Thymus (tissue), 11 donors: ENCODE measurements around the gene FOS. TPM values are rescaled to one million over a fixed set of nuclear protein-coding genes. Genes with fewer than 3 reads are reported as not detected.

Experiments used
- DNase-seq, 9 donors: peaks; one replicate each; pipeline ENCODE4 v3.0.0-alpha.2; 2013; ENCODE audit warnings: low spot score in 9 of 9, low read depth in 6 of 9, missing footprints in 1 of 9
- H3K27ac ChIP-seq, 2 donors: one replicate each; pipeline ENCODE4 v1.5.1; 2013; ENCODE audit warnings: control low read depth in 1 of 2, low read depth in 1 of 2, low read length in 1 of 2, mild to moderate bottlenecking in 1 of 2, moderate library complexity in 1 of 2
- H3K27me3 ChIP-seq, 2 donors: one replicate each; pipeline ENCODE4 v1.5.1; 2013; ENCODE audit warnings: low read length in 1 of 2; ENCODE audit not compliant: control insufficient read depth in 2 of 2, insufficient read depth in 1 of 2
- H3K36me3 ChIP-seq, 2 donors: one replicate each; pipeline ENCODE4 v1.5.1; 2013; ENCODE audit warnings: low read length in 1 of 2, mild to moderate bottlenecking in 1 of 2, moderate library complexity in 1 of 2; ENCODE audit not compliant: control insufficient read depth in 2 of 2, insufficient read depth in 2 of 2
- H3K4me1 ChIP-seq, 2 donors: one replicate each; pipeline ENCODE4 v1.5.1; 2013; ENCODE audit warnings: low read length in 2 of 2; ENCODE audit not compliant: control insufficient read depth in 2 of 2, insufficient read depth in 2 of 2
- H3K4me3 ChIP-seq, 2 donors: one replicate each; pipeline ENCODE4 v1.5.1; 2013; ENCODE audit warnings: low read length in 2 of 2, control low read depth in 1 of 2, mild to moderate bottlenecking in 1 of 2
- H3K9me3 ChIP-seq, 2 donors: one replicate each; pipeline ENCODE4 v1.5.1; 2013; ENCODE audit warnings: low read length in 1 of 2, mild to moderate bottlenecking in 1 of 2; ENCODE audit not compliant: control insufficient read depth in 2 of 2, insufficient read depth in 1 of 2
- WGBS: extraction: QIAGEN DNeasy Blood & Tissue Kit; methylation state at CpG from one replicate; pipeline ENCODE4 v1.1.7; 2013; 5-methylcytosine and 5-hydroxymethylcytosine counted together
- polyA plus RNA-seq: library from polyadenylated mRNA; stranded (reverse); fragments of 200-250 nt; gene quantifications from one replicate; pipeline ENCODE4 v1.2.3, GENCODE V29; 2013
- total RNA-seq: library from RNA; stranded (reverse); fragments of 120-200 nt; gene quantifications from one replicate; pipeline ENCODE4 v1.2.4, GENCODE V29; 2013
- donor health status: healthy.

FOS gene
- total and polyA plus RNA-seq, 2 donors: 143 to 253 TPM

DNA sequence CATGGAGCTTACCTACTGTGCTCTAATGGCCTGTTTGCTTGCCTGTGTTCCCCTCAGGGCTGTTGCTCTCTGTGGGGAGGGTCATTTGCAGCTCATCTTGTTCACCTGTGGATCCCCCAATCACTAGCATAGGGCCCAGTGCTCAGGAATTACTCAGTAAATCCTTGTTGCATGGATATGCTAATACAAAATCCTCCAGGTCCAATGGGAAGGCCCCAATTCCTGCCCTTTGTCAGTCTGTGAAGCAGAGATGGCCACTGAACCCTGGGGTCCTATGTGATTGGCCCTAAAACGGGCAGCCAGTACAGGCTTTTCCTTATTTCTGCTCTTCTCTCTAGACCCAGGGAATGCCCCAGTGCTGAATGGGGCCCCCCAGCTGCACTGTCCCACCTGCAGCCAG, 44.1 kb downstream of the FOS start:
- WGBS: 93% methylated on average over 1 of the region's 1 CpG
- Histone ChIP-seq H3K9me3 (no peaks in the 10 kb centered on the region), H3K36me3 (no peaks in the 10 kb centered on the region), H3K27ac (no peak overlapping the region), H3K4me1 (peaks cover 0 to 8% of the 10 kb centered on the region in 2 donors), H3K27me3 (peaks cover 0 to 3% of the 10 kb centered on the region in 2 donors), H3K4me3 (no peak overlapping the region)
- DNase-seq: no peak

DNA sequence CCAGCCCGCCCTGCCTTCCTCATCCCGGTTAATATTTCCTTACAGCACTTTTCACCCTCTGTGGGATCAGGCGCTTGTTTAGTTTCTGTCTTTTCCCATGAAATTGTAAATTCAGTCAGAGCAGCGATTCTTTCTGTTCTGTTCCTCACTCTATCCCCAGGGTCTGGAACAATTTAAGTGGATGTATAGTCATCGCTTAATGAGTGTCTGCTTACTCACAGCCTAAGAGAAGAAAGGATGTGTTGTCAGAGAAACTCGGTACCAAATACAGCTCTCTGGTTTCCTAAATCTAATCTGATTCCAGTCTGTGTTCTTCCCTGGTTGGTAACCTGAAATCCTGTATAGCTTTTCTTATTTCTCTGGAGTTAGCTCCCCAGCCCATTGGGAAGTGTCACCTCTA, 44.9 kb downstream of the FOS start:
- Histone ChIP-seq H3K27me3 (peaks cover 0 to 3% of the 10 kb centered on the region in 2 donors), H3K36me3 (no peaks in the 10 kb centered on the region), H3K4me3 (no peak overlapping the region), H3K4me1 (peaks cover 0 to 8% of the 10 kb centered on the region in 2 donors), H3K9me3 (peaks cover 0 to 2% of the 10 kb centered on the region in 2 donors), H3K27ac (no peak overlapping the region)
- DNase-seq: no peak
- WGBS: 66% methylated on average over 6 of the region's 6 CpGs

DNA sequence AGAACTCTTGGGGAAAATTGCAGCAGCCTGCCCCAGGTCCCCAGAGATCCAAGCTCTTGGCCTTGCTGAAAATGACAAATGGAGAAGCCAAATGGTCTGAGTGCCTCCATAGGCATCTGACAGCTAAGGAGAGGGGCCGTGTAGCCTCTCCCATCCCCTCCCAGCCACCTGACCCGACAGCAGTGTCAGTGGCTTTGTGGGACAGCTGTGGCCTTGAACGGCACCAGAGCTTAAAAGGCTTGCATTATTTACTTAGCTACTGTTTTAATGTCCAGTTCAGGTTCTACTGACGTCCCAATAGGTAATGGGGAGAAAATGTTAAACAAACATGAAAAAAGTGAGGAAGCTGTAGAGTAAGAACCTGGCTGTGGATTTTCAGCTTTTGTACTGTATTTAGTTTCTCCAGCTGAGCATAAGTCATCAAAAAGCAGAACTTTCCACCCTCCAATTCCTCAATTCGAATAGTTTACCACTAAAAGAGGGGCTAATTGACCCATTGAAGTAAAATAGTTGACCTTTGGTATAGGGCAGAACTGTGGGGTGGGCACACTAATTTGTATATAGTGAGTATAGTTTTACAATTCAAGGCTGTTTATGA, 50.0 kb downstream of the FOS start:
- H3K27me3 ChIP-seq: peaks cover 0 to 2% of the 10 kb centered on the region in 2 donors
- H3K27ac ChIP-seq: no peak overlapping the region
- peaks cover 0 to 3% of the 10 kb centered on the region in 2 donors for H3K9me3 ChIP-seq
- no peaks in the 10 kb centered on the region for H3K36me3 ChIP-seq
- peaks cover 3 to 13% of the 10 kb centered on the region in 2 donors for H3K4me1 ChIP-seq
- WGBS: 79% methylated on average over 5 of the region's 5 CpGs
- DNase-seq: no peak
- no peak overlapping the region for H3K4me3 ChIP-seq

DNA sequence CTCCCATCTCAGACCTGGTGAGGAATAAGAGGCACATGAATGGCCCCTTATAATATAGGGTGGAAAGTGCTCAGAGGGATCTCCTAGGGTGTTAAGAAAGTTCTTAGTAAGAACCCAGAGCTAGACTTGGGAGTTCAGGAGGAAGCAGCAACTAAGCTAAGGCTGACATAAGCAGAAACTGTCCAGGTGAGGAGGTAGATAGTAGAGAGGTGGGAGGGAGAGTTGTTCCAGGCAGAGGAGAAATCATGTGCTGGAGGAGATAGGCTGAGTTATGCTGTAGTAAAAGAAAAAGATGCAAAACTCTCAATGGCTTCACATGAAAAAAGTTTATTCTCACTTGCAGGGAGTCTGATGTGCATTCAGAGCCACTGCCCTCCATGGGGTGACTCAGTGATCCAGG, 50.7 kb downstream of the FOS start:
- no peaks in the 10 kb centered on the region for H3K27me3 ChIP-seq
- no peaks in the 10 kb centered on the region for H3K36me3 ChIP-seq
- H3K4me3 ChIP-seq: no peak overlapping the region
- peaks cover 0 to 3% of the 10 kb centered on the region in 2 donors for H3K9me3 ChIP-seq
- peaks cover 5 to 20% of the 10 kb centered on the region in 2 donors for H3K4me1 ChIP-seq
- no peak for DNase-seq
- no peak overlapping the region for H3K27ac ChIP-seq

DNA sequence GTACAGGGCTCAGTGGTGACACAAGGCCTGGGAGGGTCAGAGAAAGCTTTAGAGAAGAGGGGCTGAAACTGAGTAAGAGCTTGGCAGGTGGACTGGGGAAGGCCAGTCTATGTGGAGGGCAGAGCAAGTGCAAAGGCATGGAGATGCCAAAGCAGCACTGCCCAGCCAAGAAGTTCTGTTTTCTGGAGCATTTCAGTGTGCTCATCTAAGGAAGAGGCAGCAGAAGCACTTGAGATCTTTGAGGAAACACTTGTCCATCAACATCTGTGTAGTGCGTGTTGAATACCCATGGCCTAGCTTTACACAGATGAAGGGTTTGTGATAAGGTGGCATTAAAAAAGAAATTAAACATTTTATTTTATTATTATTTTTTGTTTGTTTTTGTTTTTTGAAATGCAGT, 52.8 kb downstream of the FOS start:
- no peaks in the 10 kb centered on the region for H3K27me3 ChIP-seq
- no peaks in the 10 kb centered on the region for H3K36me3 ChIP-seq
- no peak overlapping the region for H3K4me3 ChIP-seq
- H3K9me3 ChIP-seq: peaks cover 0 to 3% of the 10 kb centered on the region in 2 donors
- no peak for DNase-seq
- H3K4me1 ChIP-seq: peaks cover 10 to 26% of the 10 kb centered on the region in 2 donors
- WGBS: 97% methylated on average over 1 of the region's 1 CpG
- no peak overlapping the region for H3K27ac ChIP-seq

Other genes with a start within 250 kb of the FOS start
- 22.8 TPM for gene MLH3, start 227.4 kb upstream of the FOS start, total RNA-seq
- 20.5 TPM for gene MLH3, start 227.4 kb upstream of the FOS start, polyA plus RNA-seq
- 24.8 TPM for gene ACYP1, start 214.8 kb upstream of the FOS start, total RNA-seq
- gene ACYP1, start 214.8 kb upstream of the FOS start, polyA plus RNA-seq: 49.9 TPM
- 1.7 TPM for gene ZC2HC1C, start 209.2 kb upstream of the FOS start, total RNA-seq
- 7.2 TPM for gene ZC2HC1C, start 209.2 kb upstream of the FOS start, polyA plus RNA-seq
- 17.6 TPM for gene NEK9, start 151.8 kb upstream of the FOS start, total RNA-seq
- gene NEK9, start 151.8 kb upstream of the FOS start, polyA plus RNA-seq: 62.1 TPM
- gene TMED10, start 102.2 kb upstream of the FOS start, total RNA-seq: 146 TPM
- gene TMED10, start 102.2 kb upstream of the FOS start, polyA plus RNA-seq: 122 TPM
- 4.3 TPM for gene JDP2, start 149.2 kb downstream of the FOS start, total RNA-seq
- gene JDP2, start 149.2 kb downstream of the FOS start, polyA plus RNA-seq: 13.4 TPM
- gene BATF, start 243.6 kb downstream of the FOS start, total RNA-seq: 12.9 TPM
- 27.4 TPM for gene BATF, start 243.6 kb downstream of the FOS start, polyA plus RNA-seq